ENCODE measurements around the gene NTN3.

The NTN3 gene

GRCh38 chr16:2482708-2483534, 11.8 kb downstream of the NTN3 start:
- H3K27ac ChIP-seq: no peak overlapping the region
- TF ChIP-seq ZFX (IDR thresholded peaks at IDR 0.05; ENCODE audit: borderline replicate concordance) (no peak), CTCF (IDR thresholded peaks at IDR 0.05) (no peak)

GRCh38 chr16:2483939-2484897, 13.1 kb downstream of the NTN3 start:
- H3K27ac ChIP-seq: no peak overlapping the region
- TF ChIP-seq ZFX (IDR thresholded peaks at IDR 0.05; ENCODE audit: borderline replicate concordance) (no peak), CTCF (IDR thresholded peaks at IDR 0.05) (no peak)

- TF ChIP-seq ZFX (IDR thresholded peaks at IDR 0.05; ENCODE audit: borderline replicate concordance) (no peak), CTCF (IDR thresholded peaks at IDR 0.05) (no peak)
- no peak overlapping the region for H3K27ac ChIP-seq
Observed at GRCh38 chr16:2484898-2485508, 13.9 kb downstream of the NTN3 start.

GRCh38 chr16:2485811-2486507, 14.9 kb downstream of the NTN3 start:
- no peak for TF ChIP-seq CTCF (IDR thresholded peaks at IDR 0.05)
- TF ChIP-seq ZFX (IDR thresholded peaks at IDR 0.05; ENCODE audit: borderline replicate concordance): no peak
- H3K27ac ChIP-seq: no peak overlapping the region

GRCh38 chr16:2486645-2487516, 15.8 kb downstream of the NTN3 start:
- no peak for TF ChIP-seq ZFX (IDR thresholded peaks at IDR 0.05; ENCODE audit: borderline replicate concordance)
- TF ChIP-seq CTCF (IDR thresholded peaks at IDR 0.05): no peak
- no peak overlapping the region for H3K27ac ChIP-seq

GRCh38 chr16:2487517-2487842, 16.4 kb downstream of the NTN3 start:
- H3K27ac ChIP-seq: no peak overlapping the region
- TF ChIP-seq ZFX (IDR thresholded peaks at IDR 0.05; ENCODE audit: borderline replicate concordance) (no peak), CTCF (IDR thresholded peaks at IDR 0.05) (no peak)

All from 22Rv1 (cell line).